Neural cell (in vitro differentiated cells): ENCODE results near the gene KRT78.

Experiments used
- CTCF ChIP-seq: fragments of 450-650 bp; IDR thresholded peaks from 2 replicates; pipeline ENCODE4 v1.5.1; 2014; ENCODE audit warnings: antibody characterized with exemption, mild to moderate bottlenecking, moderate library complexity; ENCODE audit not compliant: poor library complexity, severe bottlenecking
- EP300 ChIP-seq: fragments of 450-650 bp; conservative IDR thresholded peaks from 2 replicates; pipeline ENCODE4 v1.6.1; 2014; ENCODE audit warnings: antibody characterized with exemption, mild to moderate bottlenecking, moderate library complexity; ENCODE audit not compliant: poor library complexity, severe bottlenecking
- EZH2 ChIP-seq: fragments of 200-600, 300-800 bp; shearing (Covaris generic), sonication (generic); IDR thresholded peaks from 2 replicates; pipeline ENCODE4 v1.6.1; 2014; ENCODE audit warnings: antibody characterized with exemption, low read length, borderline replicate concordance, mild to moderate bottlenecking; ENCODE audit not compliant: insufficient read depth, poor library complexity, severe bottlenecking
- MXI1 ChIP-seq: fragments of 450-650 bp; conservative IDR thresholded peaks from 2 replicates; pipeline ENCODE4 v1.6.1; 2014; ENCODE audit warnings: antibody characterized with exemption, mild to moderate bottlenecking; ENCODE audit not compliant: poor library complexity, severe bottlenecking
- POLR2AphosphoS5 ChIP-seq: IDR thresholded peaks from 2 replicates; pipeline ENCODE4 v1.6.1; 2012
- RAD21 ChIP-seq: fragments of 450-650 bp; conservative IDR thresholded peaks from 2 replicates; pipeline ENCODE4 v1.6.1; 2014; ENCODE audit warnings: antibody characterized with exemption, mild to moderate bottlenecking, moderate library complexity
- SMC3 ChIP-seq: fragments of 450-650 bp; conservative IDR thresholded peaks from 2 replicates; pipeline ENCODE4 v1.6.1; 2014; ENCODE audit warnings: antibody characterized with exemption, mild to moderate bottlenecking, moderate library complexity; ENCODE audit not compliant: poor library complexity
- TAF1 ChIP-seq: IDR thresholded peaks from 2 replicates; pipeline ENCODE4 v1.6.1; 2012; ENCODE audit warnings: low read depth
- TF ChIP-seq, protein P1 (sequence below): IDR thresholded peaks from 2 replicates; pipeline ENCODE4 v1.6.1; 2012; ENCODE audit warnings: borderline replicate concordance

GRCh38 chr12:52896190-52897100 is 47.7 kb upstream of the KRT78 start:
- TF ChIP-seq CTCF (no peak), EZH2 (no peak), TAF1 (no peak), RAD21 (no peak), MXI1 (no peak), SMC3 (no peak), EP300 (no peak), POLR2AphosphoS5 (no peak)
- TF ChIP-seq, protein P1, sequence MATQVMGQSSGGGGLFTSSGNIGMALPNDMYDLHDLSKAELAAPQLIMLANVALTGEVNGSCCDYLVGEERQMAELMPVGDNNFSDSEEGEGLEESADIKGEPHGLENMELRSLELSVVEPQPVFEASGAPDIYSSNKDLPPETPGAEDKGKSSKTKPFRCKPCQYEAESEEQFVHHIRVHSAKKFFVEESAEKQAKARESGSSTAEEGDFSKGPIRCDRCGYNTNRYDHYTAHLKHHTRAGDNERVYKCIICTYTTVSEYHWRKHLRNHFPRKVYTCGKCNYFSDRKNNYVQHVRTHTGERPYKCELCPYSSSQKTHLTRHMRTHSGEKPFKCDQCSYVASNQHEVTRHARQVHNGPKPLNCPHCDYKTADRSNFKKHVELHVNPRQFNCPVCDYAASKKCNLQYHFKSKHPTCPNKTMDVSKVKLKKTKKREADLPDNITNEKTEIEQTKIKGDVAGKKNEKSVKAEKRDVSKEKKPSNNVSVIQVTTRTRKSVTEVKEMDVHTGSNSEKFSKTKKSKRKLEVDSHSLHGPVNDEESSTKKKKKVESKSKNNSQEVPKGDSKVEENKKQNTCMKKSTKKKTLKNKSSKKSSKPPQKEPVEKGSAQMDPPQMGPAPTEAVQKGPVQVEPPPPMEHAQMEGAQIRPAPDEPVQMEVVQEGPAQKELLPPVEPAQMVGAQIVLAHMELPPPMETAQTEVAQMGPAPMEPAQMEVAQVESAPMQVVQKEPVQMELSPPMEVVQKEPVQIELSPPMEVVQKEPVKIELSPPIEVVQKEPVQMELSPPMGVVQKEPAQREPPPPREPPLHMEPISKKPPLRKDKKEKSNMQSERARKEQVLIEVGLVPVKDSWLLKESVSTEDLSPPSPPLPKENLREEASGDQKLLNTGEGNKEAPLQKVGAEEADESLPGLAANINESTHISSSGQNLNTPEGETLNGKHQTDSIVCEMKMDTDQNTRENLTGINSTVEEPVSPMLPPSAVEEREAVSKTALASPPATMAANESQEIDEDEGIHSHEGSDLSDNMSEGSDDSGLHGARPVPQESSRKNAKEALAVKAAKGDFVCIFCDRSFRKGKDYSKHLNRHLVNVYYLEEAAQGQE, result no peak
